ENCODE measurements around the gene GYS1.

Gene GYS1

GRCh38 chr19:48965040-48965805, 27.9 kb downstream of the GYS1 start, which contains the start of gene FTL:
FTL (plus strand) TSS chr19:48965309; CDS start chr19:48965508, 199 bp downstream.
- peak; percentile 7 for FAIRE-seq
- peak; percentile 86 for DNase-seq (ENCODE audit: low spot score)

GRCh38 chr19:48964205-48965039, 28.7 kb downstream of the GYS1 start:
- DNase-seq (ENCODE audit: low spot score) (no peak), FAIRE-seq (no peak)

- DNase-seq (ENCODE audit: low spot score) = peak; percentile 82
- FAIRE-seq = peak; percentile 4
Measured at GRCh38 chr19:48963371-48964204, 29.5 kb downstream of the GYS1 start.

GRCh38 chr19:48962849-48963165, 30.3 kb downstream of the GYS1 start:
- FAIRE-seq = no peak
- DNase-seq (ENCODE audit: low spot score) = no peak

- FAIRE-seq (peak; percentile 62), DNase-seq (ENCODE audit: low spot score) (peak; percentile 80)
Measured at GRCh38 chr19:48962029-48962848, 30.9 kb downstream of the GYS1 start.

GRCh38 chr19:48961673-48962028, 31.5 kb downstream of the GYS1 start:
- DNase-seq (ENCODE audit: low spot score) = no peak
- no peak for FAIRE-seq

GRCh38 chr19:48961051-48961649, 32.0 kb downstream of the GYS1 start:
- FAIRE-seq = no peak
- DNase-seq (ENCODE audit: low spot score) = peak; percentile 30

GRCh38 chr19:48959341-48960239, 33.5 kb downstream of the GYS1 start:
- DNase-seq (ENCODE audit: low spot score) (no peak), FAIRE-seq (no peak)

GRCh38 chr19:48958006-48958405, 35.1 kb downstream of the GYS1 start:
- FAIRE-seq (no peak), DNase-seq (ENCODE audit: low spot score) (no peak)

GRCh38 chr19:48955308-48955958, 37.7 kb downstream of the GYS1 start:
- DNase-seq (ENCODE audit: low spot score) (no peak), FAIRE-seq (no peak)

GRCh38 chr19:48954595-48955307, 38.4 kb downstream of the GYS1 start, which contains the start of gene BAX:
BAX (plus strand) TSS chr19:48954875; CDS start chr19:48954929, 54 bp downstream.
- peak; percentile 85 for DNase-seq (ENCODE audit: low spot score)

GRCh38 chr19:48953990-48954594, 39.0 kb downstream of the GYS1 start:
- no peak for FAIRE-seq
- DNase-seq (ENCODE audit: low spot score) = no peak

More at GRCh38 chr19:48954595-48955307, 38.4 kb downstream of the GYS1 start, which contains the start of gene BAX:
- FAIRE-seq = no peak

- DNase-seq (ENCODE audit: low spot score) = no peak
Measured at GRCh38 chr19:48953141-48953540, 40.0 kb downstream of the GYS1 start.

GRCh38 chr19:48950830-48951519, 42.1 kb downstream of the GYS1 start:
- no peak for FAIRE-seq
- no peak for DNase-seq (ENCODE audit: low spot score)

More at GRCh38 chr19:48953141-48953540, 40.0 kb downstream of the GYS1 start:
- FAIRE-seq = no peak

- FAIRE-seq (no peak), DNase-seq (ENCODE audit: low spot score) (no peak)
Measured at GRCh38 chr19:48950159-48950558, 43.0 kb downstream of the GYS1 start.

- FAIRE-seq (no peak), DNase-seq (ENCODE audit: low spot score) (no peak)
Measured at GRCh38 chr19:48947258-48947542, 45.9 kb downstream of the GYS1 start.
